Measurements from ENCODE around the gene ZBTB32.

The ZBTB32 gene

DNA sequence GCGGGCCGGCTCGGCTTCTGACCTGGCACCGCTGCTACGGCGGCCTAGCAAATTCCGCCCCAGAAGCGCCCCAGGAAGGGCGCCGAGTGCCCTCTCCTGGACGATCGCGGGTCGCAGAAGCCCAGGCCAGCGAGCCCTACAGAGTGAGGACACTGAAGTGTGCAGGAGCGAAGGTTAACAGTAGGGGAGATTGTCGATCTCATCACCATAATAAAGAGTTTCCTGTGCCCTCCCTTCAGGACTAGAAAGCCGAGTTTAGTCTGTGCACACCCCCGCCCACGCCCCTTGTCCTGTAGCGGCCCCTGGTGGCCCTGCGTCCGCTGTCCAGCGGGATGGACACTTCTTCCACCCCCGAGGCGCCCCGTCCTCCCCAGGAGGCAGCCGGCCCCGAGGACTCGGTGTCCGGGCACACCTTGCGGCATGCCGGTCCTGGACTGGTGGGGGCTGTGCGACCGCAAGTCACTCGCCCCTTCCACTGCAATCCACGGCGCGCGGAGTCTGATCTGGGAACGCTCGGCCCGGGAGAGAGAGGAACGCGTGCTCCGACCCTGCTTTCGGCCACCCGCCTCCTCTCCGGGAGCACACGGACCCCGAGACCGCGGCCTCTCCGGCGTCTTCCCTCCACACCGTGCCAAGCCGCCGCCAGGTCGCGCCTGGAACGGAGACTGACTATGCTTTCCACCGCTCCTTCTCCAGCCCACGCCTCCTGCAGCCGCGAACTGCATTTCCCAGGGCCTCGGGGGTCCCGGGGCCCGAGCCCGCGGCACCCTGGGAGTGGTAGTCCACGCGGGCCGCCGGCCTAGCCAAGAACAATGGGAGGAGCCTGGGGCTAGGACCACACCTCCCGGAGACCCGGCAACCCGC is 12.7 kb downstream of the ZBTB32 start:
- peak overlapping the region; percentile 60 to 90 for H3K4me3 ChIP-seq (replicated peaks in 1 of 2; ENCODE audit: low read depth in 2 of 2, low read length in 2 of 2)
- DNase-seq (ENCODE audit: low read depth in 2 of 2) = peak; percentile 84 to 94
- TF ChIP-seq, protein P1, sequence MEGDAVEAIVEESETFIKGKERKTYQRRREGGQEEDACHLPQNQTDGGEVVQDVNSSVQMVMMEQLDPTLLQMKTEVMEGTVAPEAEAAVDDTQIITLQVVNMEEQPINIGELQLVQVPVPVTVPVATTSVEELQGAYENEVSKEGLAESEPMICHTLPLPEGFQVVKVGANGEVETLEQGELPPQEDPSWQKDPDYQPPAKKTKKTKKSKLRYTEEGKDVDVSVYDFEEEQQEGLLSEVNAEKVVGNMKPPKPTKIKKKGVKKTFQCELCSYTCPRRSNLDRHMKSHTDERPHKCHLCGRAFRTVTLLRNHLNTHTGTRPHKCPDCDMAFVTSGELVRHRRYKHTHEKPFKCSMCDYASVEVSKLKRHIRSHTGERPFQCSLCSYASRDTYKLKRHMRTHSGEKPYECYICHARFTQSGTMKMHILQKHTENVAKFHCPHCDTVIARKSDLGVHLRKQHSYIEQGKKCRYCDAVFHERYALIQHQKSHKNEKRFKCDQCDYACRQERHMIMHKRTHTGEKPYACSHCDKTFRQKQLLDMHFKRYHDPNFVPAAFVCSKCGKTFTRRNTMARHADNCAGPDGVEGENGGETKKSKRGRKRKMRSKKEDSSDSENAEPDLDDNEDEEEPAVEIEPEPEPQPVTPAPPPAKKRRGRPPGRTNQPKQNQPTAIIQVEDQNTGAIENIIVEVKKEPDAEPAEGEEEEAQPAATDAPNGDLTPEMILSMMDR (IDR thresholded peaks at IDR 0.05; ENCODE audit: low read depth, low read length) = peak; percentile 79

GRCh38 chr19:35717665-35718344 is 13.4 kb downstream of the ZBTB32 start, which contains the start of gene KMT2B:
Gene KMT2B, plus strand, starts transcription at chr19:35718003. Its CDS starts 16 bp downstream, at chr19:35718019.
- TF ChIP-seq, protein P1 (IDR thresholded peaks at IDR 0.05; ENCODE audit: low read depth, low read length) = no peak
- H3K4me3 ChIP-seq (replicated peaks in 1 of 2; ENCODE audit: low read depth in 2 of 2, low read length in 2 of 2) = peak within 1 kb of the TSS; percentile 60 to 90
- DNase-seq (ENCODE audit: low read depth in 2 of 2) = peak in 1 of 2 donors; percentile 98

- DNase-seq (ENCODE audit: low read depth in 2 of 2) = peak; percentile 16 to 29
- TF ChIP-seq, protein P1 (IDR thresholded peaks at IDR 0.05; ENCODE audit: low read depth, low read length) = no peak
- H3K4me3 ChIP-seq (replicated peaks in 1 of 2; ENCODE audit: low read depth in 2 of 2, low read length in 2 of 2) = peak overlapping the region; percentile 60 to 90
Observed at GRCh38 chr19:35718345-35719041, 14.1 kb downstream of the ZBTB32 start.

DNA sequence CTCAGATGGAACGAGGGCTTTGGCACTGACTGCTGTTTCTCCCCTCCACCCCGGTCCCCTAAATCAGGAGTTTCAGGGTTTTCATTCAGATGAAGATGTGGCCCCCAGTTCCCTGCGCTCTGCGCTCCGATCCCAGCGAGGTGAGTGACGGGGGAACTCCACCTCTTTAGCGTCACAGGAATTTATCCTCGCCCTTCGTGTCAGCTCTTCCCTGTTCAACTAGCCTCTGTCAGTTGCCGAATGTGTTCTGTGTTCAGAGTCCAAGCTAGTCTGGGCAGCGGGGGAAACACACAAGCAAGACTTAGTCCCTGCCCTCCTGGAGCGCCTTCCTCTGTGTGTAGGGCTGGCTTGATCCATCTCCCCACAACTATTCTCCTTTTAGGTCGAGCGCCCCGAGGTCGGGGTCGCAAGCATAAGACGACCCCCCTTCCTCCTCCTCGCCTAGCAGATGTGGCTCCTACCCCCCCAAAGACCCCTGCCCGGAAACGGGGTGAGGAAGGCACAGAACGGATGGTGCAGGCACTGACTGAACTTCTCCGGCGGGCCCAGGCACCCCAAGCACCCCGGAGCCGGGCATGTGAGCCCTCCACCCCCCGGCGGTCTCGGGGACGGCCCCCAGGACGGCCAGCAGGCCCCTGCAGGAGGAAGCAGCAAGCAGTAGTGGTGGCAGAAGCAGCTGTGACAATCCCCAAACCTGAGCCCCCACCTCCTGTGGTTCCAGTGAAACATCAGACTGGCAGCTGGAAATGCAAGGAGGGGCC is 15.2 kb downstream of the ZBTB32 start:
- DNase-seq (ENCODE audit: low read depth in 2 of 2) = no peak
- peak overlapping the region; percentile 60 to 90 for H3K4me3 ChIP-seq (replicated peaks in 1 of 2; ENCODE audit: low read depth in 2 of 2, low read length in 2 of 2)
- TF ChIP-seq, protein P1 (IDR thresholded peaks at IDR 0.05; ENCODE audit: low read depth, low read length) = no peak

GRCh38 chr19:35720163-35720524 is 15.8 kb downstream of the ZBTB32 start:
- H3K4me3 ChIP-seq (replicated peaks in 1 of 2; ENCODE audit: low read depth in 2 of 2, low read length in 2 of 2) = no peak overlapping the region
- no peak for DNase-seq (ENCODE audit: low read depth in 2 of 2)
- TF ChIP-seq, protein P1 (IDR thresholded peaks at IDR 0.05; ENCODE audit: low read depth, low read length) = no peak

DNA sequence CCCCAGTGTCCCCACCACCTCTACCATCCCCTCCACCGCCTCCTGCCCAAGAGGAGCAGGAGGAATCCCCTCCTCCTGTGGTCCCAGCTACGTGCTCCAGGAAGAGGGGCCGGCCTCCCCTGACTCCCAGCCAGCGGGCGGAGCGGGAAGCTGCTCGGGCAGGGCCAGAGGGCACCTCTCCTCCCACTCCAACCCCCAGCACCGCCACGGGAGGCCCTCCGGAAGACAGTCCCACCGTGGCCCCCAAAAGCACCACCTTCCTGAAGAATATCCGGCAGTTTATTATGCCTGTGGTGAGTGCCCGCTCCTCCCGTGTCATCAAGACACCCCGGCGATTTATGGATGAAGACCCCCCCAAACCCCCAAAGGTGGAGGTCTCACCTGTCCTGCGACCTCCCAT is 16.3 kb downstream of the ZBTB32 start:
- TF ChIP-seq, protein P1 (IDR thresholded peaks at IDR 0.05; ENCODE audit: low read depth, low read length) = no peak
- no peak overlapping the region for H3K4me3 ChIP-seq (replicated peaks in 1 of 2; ENCODE audit: low read depth in 2 of 2, low read length in 2 of 2)

More for the DNA sequence above, 16.3 kb downstream of the ZBTB32 start:
- no peak for DNase-seq (ENCODE audit: low read depth in 2 of 2)
